Measurements from ENCODE around the gene FBXO24.

DNA sequence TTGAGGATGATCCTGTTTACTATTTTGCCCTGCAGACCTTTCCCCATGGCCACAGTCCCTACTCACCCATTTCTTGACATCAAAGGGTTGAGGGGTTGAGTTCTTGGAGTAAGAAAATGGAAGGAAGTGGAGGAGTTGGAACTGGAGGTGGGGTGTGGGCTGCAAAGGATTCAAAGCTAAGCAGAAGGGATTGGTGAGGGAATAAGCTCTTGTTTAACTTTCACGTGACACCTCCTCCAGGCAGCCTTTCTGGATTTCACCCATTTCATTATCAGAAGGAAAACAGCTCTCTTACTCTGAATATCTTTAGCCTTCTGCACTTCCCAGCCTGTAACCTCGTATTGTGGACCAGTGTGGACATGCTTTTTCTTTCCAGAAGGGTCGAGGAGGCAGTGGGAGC is 39.9 kb downstream of the FBXO24 start:
- TF ChIP-seq, protein P1, sequence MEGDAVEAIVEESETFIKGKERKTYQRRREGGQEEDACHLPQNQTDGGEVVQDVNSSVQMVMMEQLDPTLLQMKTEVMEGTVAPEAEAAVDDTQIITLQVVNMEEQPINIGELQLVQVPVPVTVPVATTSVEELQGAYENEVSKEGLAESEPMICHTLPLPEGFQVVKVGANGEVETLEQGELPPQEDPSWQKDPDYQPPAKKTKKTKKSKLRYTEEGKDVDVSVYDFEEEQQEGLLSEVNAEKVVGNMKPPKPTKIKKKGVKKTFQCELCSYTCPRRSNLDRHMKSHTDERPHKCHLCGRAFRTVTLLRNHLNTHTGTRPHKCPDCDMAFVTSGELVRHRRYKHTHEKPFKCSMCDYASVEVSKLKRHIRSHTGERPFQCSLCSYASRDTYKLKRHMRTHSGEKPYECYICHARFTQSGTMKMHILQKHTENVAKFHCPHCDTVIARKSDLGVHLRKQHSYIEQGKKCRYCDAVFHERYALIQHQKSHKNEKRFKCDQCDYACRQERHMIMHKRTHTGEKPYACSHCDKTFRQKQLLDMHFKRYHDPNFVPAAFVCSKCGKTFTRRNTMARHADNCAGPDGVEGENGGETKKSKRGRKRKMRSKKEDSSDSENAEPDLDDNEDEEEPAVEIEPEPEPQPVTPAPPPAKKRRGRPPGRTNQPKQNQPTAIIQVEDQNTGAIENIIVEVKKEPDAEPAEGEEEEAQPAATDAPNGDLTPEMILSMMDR (IDR thresholded peaks at IDR 0.05; ENCODE audit: poor library complexity): no peak
- no peak for TF ChIP-seq EZH2 (IDR thresholded peaks at IDR 0.05; ENCODE audit: borderline replicate concordance)
- no peak for TF ChIP-seq EZH2phosphoT487 (IDR thresholded peaks at IDR 0.05; ENCODE audit: low read depth, severe bottlenecking, unreplicated experiment)

Data from hepatocyte (in vitro differentiated cells).